GM12878 (cell line): ENCODE measurements around the gene ADAMTSL4. TPM values are rescaled to one million over a fixed set of nuclear protein-coding genes. Genes with fewer than 3 reads are reported as not detected.

Experiments used
- ATAC-seq: fragments of 200-7000 bp; cut with Tn5 transposase; 3 replicates; pipeline ENCODE4 v1.9.1; 2020; ENCODE audit warnings: mild to moderate bottlenecking, moderate library complexity
- BruUV-seq: library from RNA; stranded (reverse); fragments of 400-500 nt; replicated peaks from 2 replicates; lab custom pipeline; 2021; lab: Mats Ljungman, UMichigan
- CTCF ChIA-PET: fragments of 300-600 bp; sonication (Branson Sonifier 250); formaldehyde crosslinking; extraction: SDS; loops from one replicate; lab custom pipeline; 2021; ENCODE audit warnings: inconsistent platforms; lab: Yijun Ruan, JAX
- POLR2A ChIA-PET: fragments of 350-600 bp; formaldehyde crosslinking; extraction: SDS; loops from one replicate; lab custom pipeline; 2021; ENCODE audit warnings: inconsistent platforms; lab: Charles Lee
- RAD21 ChIA-PET: fragments of 300-600 bp; sonication (Branson Sonifier 250); formaldehyde crosslinking; loops from one replicate; lab custom pipeline; 2023; ENCODE audit warnings: antibody characterized with exemption; ENCODE audit not compliant: unreplicated experiment; lab: Charles Lee
- SMC1A ChIA-PET: fragments of 300-600 bp; sonication (Branson Sonifier 250); formaldehyde crosslinking; loops from one replicate; lab custom pipeline; 2023; ENCODE audit not compliant: unreplicated experiment, uncharacterized antibody; lab: Charles Lee
- DNase-seq: peaks from one replicate; pipeline ENCODE4 v3.0.0-alpha.2; 2011; ENCODE audit warnings: low read depth, low spot score
- FAIRE-seq: peaks from 3 replicates; lab custom pipeline; 2011; peaks lifted over from hg19 to GRCh38; lab: Jason Lieb, UNC
- H2AFZ ChIP-seq: 2 replicates; pipeline ENCODE4 v1.6.0; 2011; ENCODE audit warnings: low read depth, low read length, control low read depth; ENCODE audit not compliant: control insufficient read depth
- H3K27ac ChIP-seq: 2 replicates; pipeline ENCODE4 v1.5.1; 2011; ENCODE audit warnings: control low read depth; ENCODE audit not compliant: control insufficient read depth, insufficient read depth
- H3K27me3 ChIP-seq, 2 experiments: replicated peaks in 1 of 2; 2 replicates each; pipeline versions ENCODE4 v1.6.0 to v1.6.1; 2011; ENCODE audit warnings: low read length in 1 of 2; ENCODE audit not compliant: control insufficient read depth in 2 of 2, insufficient read depth in 2 of 2
- H3K36me3 ChIP-seq, 2 experiments: 2 replicates each; pipeline ENCODE4 v1.5.1; 2011; ENCODE audit warnings: low read length in 1 of 2; ENCODE audit not compliant: control insufficient read depth in 2 of 2, insufficient read depth in 2 of 2
- H3K4me1 ChIP-seq: 2 replicates; pipeline ENCODE4 v1.6.1; 2011; ENCODE audit warnings: mild to moderate bottlenecking, low read length, moderate library complexity, mixed read lengths; ENCODE audit not compliant: control insufficient read depth, insufficient read depth
- H3K4me2 ChIP-seq: 2 replicates; pipeline ENCODE4 v1.6.0; 2011; ENCODE audit warnings: control low read depth; ENCODE audit not compliant: control insufficient read depth, insufficient read depth
- H3K4me3 ChIP-seq: fragments of 200-600 bp; sonication (generic); 2 replicates; pipeline ENCODE4 v1.5.1; 2016
- H3K79me2 ChIP-seq: 2 replicates; pipeline ENCODE4 v1.6.0; 2011; ENCODE audit warnings: low read length; ENCODE audit not compliant: control insufficient read depth, insufficient read depth
- H3K9ac ChIP-seq: 2 replicates; pipeline ENCODE4 v1.8.0; 2011; ENCODE audit warnings: low read length, control low read depth, mixed read lengths; ENCODE audit not compliant: control insufficient read depth, insufficient read depth
- H3K9me3 ChIP-seq: replicated peaks from 3 replicates; pipeline ENCODE4 v1.5.1; 2011; ENCODE audit warnings: mild to moderate bottlenecking, low read length; ENCODE audit not compliant: control insufficient read depth, insufficient read depth
- H4K20me1 ChIP-seq: 2 replicates; pipeline ENCODE4 v1.6.0; 2011; ENCODE audit not compliant: control insufficient read depth, insufficient read depth
- EP300 ChIP-seq, 2 experiments: fragments of 150-350 bp in 1 of 2; IDR thresholded peaks; 2 replicates each; pipeline ENCODE4 v1.6.1; 2011 to 2012; ENCODE audit warnings: low read depth in 2 of 2, low read length in 2 of 2, borderline replicate concordance in 1 of 2, improper control_type of control experiment in 1 of 2, inconsistent platforms in 1 of 2; ENCODE audit not compliant: control insufficient read depth in 1 of 2
- ESRRA ChIP-seq: IDR thresholded peaks from 2 replicates; pipeline ENCODE4 v1.6.1; 2012; ENCODE audit warnings: mild to moderate bottlenecking, low read length, improper control_type of control experiment
- HDAC6 ChIP-seq: fragments of 200-600 bp; sonication (generic); IDR thresholded peaks from one replicate; pipeline ENCODE4 v1.8.0; 2017; ENCODE audit warnings: antibody characterized with exemption; ENCODE audit not compliant: unreplicated experiment
- STAT3 ChIP-seq: IDR thresholded peaks from 2 replicates; pipeline ENCODE4 v1.6.1; 2011; ENCODE audit warnings: low read depth, low read length, improper control_type of control experiment
- WGBS: methylation state at CpG from one replicate; pipeline ENCODE4 v1.1.6; 2016; ENCODE audit warnings: low lambda C conversion rate; ENCODE audit not compliant: insufficient replicate concordance, insufficient coverage; ENCODE audit errors: missing lambda C conversion rate; 5-methylcytosine and 5-hydroxymethylcytosine counted together
- in situ Hi-C: fragments of 300-500 bp; cut with MboI; formaldehyde crosslinking; loops from 9 replicates; pipeline ENCODE4 v1.14.3; 2018; ENCODE audit warnings: mixed read lengths
- intact Hi-C: fragments of 100-400 bp; cut with micrococcal nuclease; formaldehyde crosslinking; loops from one replicate; pipeline ENCODE4 v1.14.2; 2022; ENCODE audit not compliant: unreplicated experiment
- polyA plus RNA-seq, 11 experiments: library from polyadenylated mRNA; depleted of rRNA in 4 of 11; unstranded in 6 of 11; stranded (reverse) in 5 of 11; fragments of >200 nt; fragmentation: Nextera tagmentation in 4 of 11; fragmentation: Illumina TruSeq in 1 of 11; extraction: Ambion mirVana in 4 of 11; extraction: Trizol in 1 of 11; gene quantifications; 1 replicate in 1 of 11; 2 replicates in 10 of 11; pipeline versions ENCODE4 v1.2.1 to v1.2.3, GENCODE V29; 2011 to 2016; ENCODE audit warnings: inconsistent platforms in 2 of 11, missing spikeins in 2 of 11, low read depth in 1 of 11
- total RNA-seq, 4 experiments: library from RNA; depleted of rRNA in 3 of 4; stranded (reverse); fragments of >200 nt in 3 of 4; fragmentation: Illumina TruSeq in 1 of 4; extraction: Trizol in 1 of 4; gene quantifications; 2 replicates each; pipeline versions ENCODE4 v1.2.1 to v1.2.3, GENCODE V29; 2013 to 2021

The ADAMTSL4 gene
- total and polyA plus RNA-seq, 10 of the 15 experiments (the other 5 are each of a cell fraction or from before 2014, with no cell fraction given), result 0.04 to 0.15 (median 0.05) TPM; not detected in 5

- TF ChIP-seq ESRRA (no peak), EP300 (IDR thresholded peaks at IDR 0.05; ENCODE audit: borderline replicate concordance in 1 of 2, control insufficient read depth in 1 of 2, low read depth in 2 of 2, low read length in 2 of 2) (no peak), HDAC6 (no peak), STAT3 (no peak)
- no peak for FAIRE-seq
- Histone ChIP-seq H3K9ac (no peak overlapping the region), H3K36me3 (no peaks in the 10 kb centered on the region), H3K4me2 (no peak overlapping the region), H3K27me3 (no peaks in the 10 kb centered on the region), H3K4me1 (peaks cover 14% of the 10 kb centered on the region), H3K27ac (no peak overlapping the region), H3K79me2 (peaks cover 18% of the 10 kb centered on the region), H4K20me1 (no peaks in the 10 kb centered on the region), H3K9me3 (no peaks in the 10 kb centered on the region), H3K4me3 (no peak overlapping the region), H2AFZ (no peak overlapping the region)
- ChIA-PET RAD21 (interaction anchor here (0.7 to 12.1 kb wide), 10 partner anchors 18 to 363 kb away, joined by 3 to 387 read pairs (median 11); partner anchors contain the start of genes CTSS, ENSA, GOLPH3L and MCL1), SMC1A (interaction anchor here (0.6 to 12.5 kb wide), 5 partner anchors 9 to 245 kb away, joined by 3 to 388 read pairs (median 61); partner anchors contain the start of genes ENSA and MCL1), POLR2A (interaction anchor here (0.5 to 10.5 kb wide), 7 partner anchors 10 to 351 kb away, joined by 3 to 95 read pairs (median 4); partner anchors contain the start of genes ENSA and GOLPH3L), CTCF (interaction anchor here (0.6 to 13.7 kb wide), 32 partner anchors 8 to 437 kb away, joined by 3 to 390 read pairs (median 5); partner anchors contain the start of genes CA14, CTSS, ENSA and GOLPH3L)
- DNase-seq, result no peak
- BruUV-seq, result no TSS peak
- 76% methylated on average over 28 of the region's 28 CpGs for WGBS
- no peak for ATAC-seq
- intact Hi-C loops (no loop called here), in situ Hi-C loops (no loop called here)
Measured at GRCh38 chr1:150558761-150559655, 9.8 kb downstream of the ADAMTSL4 start.
